HEK293 (cell line): ENCODE results near the gene CHMP4B.

Experiments
- ATF2 ChIP-seq: fragments of 450-650 bp; formaldehyde crosslinking; IDR thresholded peaks from 2 replicates; pipeline ENCODE4 v1.5.1; 2016; ENCODE audit warnings: missing biosample characterization, missing genetic modification characterization, low read depth
- CTCF ChIP-seq: fragments of 450-650 bp; formaldehyde crosslinking; IDR thresholded peaks from 2 replicates; pipeline ENCODE4 v1.5.1; 2016; ENCODE audit warnings: missing biosample characterization, missing genetic modification characterization
- KLF16 ChIP-seq: fragments of 450-650 bp; formaldehyde crosslinking; IDR thresholded peaks from 2 replicates; pipeline ENCODE4 v1.5.1; 2017; ENCODE audit warnings: missing biosample characterization, missing genetic modification characterization
- REST ChIP-seq: fragments of 450-650 bp; formaldehyde crosslinking; IDR thresholded peaks from 2 replicates; pipeline ENCODE4 v1.5.1; 2016; ENCODE audit warnings: missing biosample characterization, missing genetic modification characterization
- ZIC2 ChIP-seq: fragments of 450-650 bp; formaldehyde crosslinking; IDR thresholded peaks from 2 replicates; pipeline ENCODE4 v1.5.1; 2016; ENCODE audit warnings: missing biosample characterization, missing genetic modification characterization
- ZNF146 ChIP-seq: fragments of 450-650 bp; formaldehyde crosslinking; IDR thresholded peaks from 2 replicates; pipeline ENCODE4 v1.5.1; 2016; ENCODE audit warnings: missing biosample characterization, missing genetic modification characterization
- ZNF211 ChIP-seq: fragments of 450-650 bp; formaldehyde crosslinking; IDR thresholded peaks from 2 replicates; pipeline ENCODE4 v1.5.1; 2016; ENCODE audit warnings: low read depth, missing biosample characterization, missing genetic modification characterization
- ZNF639 ChIP-seq: fragments of 450-650 bp; formaldehyde crosslinking; IDR thresholded peaks from 2 replicates; pipeline ENCODE4 v1.5.1; 2016; ENCODE audit warnings: missing biosample characterization, missing genetic modification characterization

GRCh38 chr20:33777816-33778215 is 33.3 kb upstream of the CHMP4B start:
- TF ChIP-seq KLF16 (tag by site-specific recombination) (no peak), REST (tag by site-specific recombination) (no peak), CTCF (no peak), ZNF639 (no peak), ZIC2 (tag by site-specific recombination) (no peak), ATF2 (tag by site-specific recombination) (no peak), ZNF146 (tag by site-specific recombination) (no peak), ZNF211 (tag by site-specific recombination) (no peak)
